GM12891 (cell line): ENCODE results near the gene TRA2A.

Experiments
- POLR2A ChIP-seq: IDR thresholded peaks from 2 replicates; pipeline ENCODE4 v1.6.1; 2011; ENCODE audit warnings: low read depth, low read length, control low read depth
- POLR2AphosphoS5 ChIP-seq: IDR thresholded peaks from 2 replicates; pipeline ENCODE4 v1.6.1; 2011; ENCODE audit warnings: low read depth, low read length, control low read depth
- SPI1 ChIP-seq: IDR thresholded peaks from 2 replicates; pipeline ENCODE4 v1.6.1; 2011; ENCODE audit warnings: low read depth, low read length, control low read depth
- TAF1 ChIP-seq: IDR thresholded peaks from 2 replicates; pipeline ENCODE4 v1.6.1; 2011; ENCODE audit warnings: low read depth, low read length, control low read depth

DNA sequence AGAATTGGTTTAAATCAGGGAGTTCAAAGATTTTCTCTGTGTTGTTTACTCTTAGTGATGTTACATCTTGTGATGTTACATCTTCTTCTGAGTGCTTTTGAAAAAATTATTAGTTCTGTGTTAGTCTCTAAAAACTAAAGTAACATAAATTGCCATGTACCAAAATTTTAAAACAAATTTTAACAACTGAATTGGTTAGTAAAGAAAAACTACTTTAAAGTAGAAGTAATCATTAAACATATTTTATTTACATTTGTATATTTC is 56.3 kb downstream of the TRA2A start:
- TF ChIP-seq POLR2AphosphoS5 (no peak), POLR2A (no peak), TAF1 (no peak), SPI1 (no peak)
